ENCODE data around the gene SOX15.
A peak's percentile ranks its signal among the peaks of the same experiment; 100 is the strongest.

SOX15 gene

GRCh38 chr17:7614425-7615264, 24.8 kb upstream of the SOX15 start, which contains the start of gene FXR2 (continued):
- TF ChIP-seq ZNF76 (tag by site-specific recombination; IDR thresholded peaks at IDR 0.05; ENCODE audit: borderline replicate concordance, low read depth) (peak; percentile 17; the same call in 1 of the 2 replicates), ZNF23 (tag by site-specific recombination; IDR thresholded peaks at IDR 0.05; ENCODE audit: borderline replicate concordance) (no peak), ZNF621 (tag by site-specific recombination; IDR thresholded peaks at IDR 0.05) (no peak), ZNF776 (tag by site-specific recombination; IDR thresholded peaks at IDR 0.05; ENCODE audit: borderline replicate concordance) (no peak), ZNF169 (tag by site-specific recombination; IDR thresholded peaks at IDR 0.05) (no peak), SP3 (tag by site-specific recombination; IDR thresholded peaks at IDR 0.05) (peak; percentile 92), ZNF623 (tag by site-specific recombination; IDR thresholded peaks at IDR 0.05) (no peak), PRDM1 (tag by site-specific recombination; IDR thresholded peaks at IDR 0.05) (peak; percentile 10), MYNN (tag by site-specific recombination; IDR thresholded peaks at IDR 0.05; ENCODE audit: borderline replicate concordance) (no peak), ZNF394 (tag by site-specific recombination; IDR thresholded peaks at IDR 0.05; ENCODE audit: borderline replicate concordance) (no peak), KLF10 (tag by site-specific recombination; IDR thresholded peaks at IDR 0.05) (peak; percentile 99), KLF1 (tag by site-specific recombination; IDR thresholded peaks at IDR 0.05) (peak; percentile 62; the same call in 1 of the 2 replicates), ZBTB20 (tag by site-specific recombination; IDR thresholded peaks at IDR 0.05) (peak; percentile 0; the same call in 1 of the 2 replicates), SETDB1 (IDR thresholded peaks at IDR 0.05; ENCODE audit: insufficient read length, low read length) (no peak), ELK4 (IDR thresholded peaks at IDR 0.05; ENCODE audit: borderline replicate concordance, low read depth, low read length) (no peak), ZNF692 (tag by site-specific recombination; IDR thresholded peaks at IDR 0.05) (peak; percentile 94), KLF9 (tag by site-specific recombination; IDR thresholded peaks at IDR 0.05; ENCODE audit: low read depth) (peak; percentile 96), ZSCAN16 (tag by site-specific recombination; IDR thresholded peaks at IDR 0.05) (no peak), ZNF639 (tag by site-specific recombination; IDR thresholded peaks at IDR 0.05) (no peak), ZNF362 (tag by site-specific recombination; IDR thresholded peaks at IDR 0.05) (no peak), HOXD13 (CRISPR knock-in tag; IDR thresholded peaks at IDR 0.05; ENCODE audit: borderline replicate concordance) (no peak), KLF7 (tag by site-specific recombination; IDR thresholded peaks at IDR 0.05; ENCODE audit: borderline replicate concordance) (no peak), ZNF366 (tag by site-specific recombination; conservative IDR thresholded peaks at IDR 0.05) (peak; percentile 92), ZNF529 (tag by site-specific recombination; IDR thresholded peaks at IDR 0.05; ENCODE audit: insufficient replicate concordance) (no peak), REST (tag by site-specific recombination; IDR thresholded peaks at IDR 0.05) (no peak)
